Spleen (tissue), 11 donors: Measurements from ENCODE around the gene DBF4. TPM values are rescaled to one million over a fixed set of nuclear protein-coding genes. Genes with fewer than 3 reads are reported as not detected.
"Not testable (repeated sequence)": the region's sequence is repeated elsewhere in the genome, so short reads cannot be mapped to it uniquely, and the experiment has no call there.

Source experiments
- DNase-seq: peaks from one replicate; pipeline ENCODE4 v3.0.0-alpha.2; 2020
- H3K27ac ChIP-seq, 8 donors: fragments of 200-600 bp; sonication (generic) in 7 of 8; 1 replicate in 4 of 8; 2 replicates in 4 of 8; pipeline versions ENCODE4 v1.5.0 to v1.8.0; 2016 to 2021; ENCODE audit warnings: inconsistent platforms in 4 of 8, mild to moderate bottlenecking in 4 of 8, moderate library complexity in 1 of 8
- H3K27me3 ChIP-seq, 7 donors: fragments of 200-600 bp; sonication (generic) in 6 of 7; replicated peaks in 1 of 7; 1 replicate in 4 of 7; 2 replicates in 3 of 7; pipeline versions ENCODE4 v1.5.0 to v1.8.0; 2016 to 2021; ENCODE audit warnings: inconsistent platforms in 3 of 7, mild to moderate bottlenecking in 1 of 7
- H3K36me3 ChIP-seq, 6 donors: fragments of 200-600 bp; sonication (generic) in 5 of 6; 1 replicate in 4 of 6; 2 replicates in 2 of 6; pipeline versions ENCODE4 v1.5.0 to v1.8.0; 2016 to 2021; ENCODE audit warnings: inconsistent platforms in 2 of 6
- H3K4me1 ChIP-seq, 6 donors: fragments of 200-600 bp; sonication (generic) in 5 of 6; 1 replicate in 3 of 6; 2 replicates in 3 of 6; pipeline versions ENCODE4 v1.5.0 to v1.8.0; 2016 to 2021; ENCODE audit warnings: inconsistent platforms in 3 of 6
- H3K4me3 ChIP-seq, 8 donors: fragments of 200-600 bp; sonication (generic) in 7 of 8; 1 replicate in 4 of 8; 2 replicates in 4 of 8; pipeline versions ENCODE4 v1.5.0 to v1.8.0; 2016 to 2021; ENCODE audit warnings: inconsistent platforms in 4 of 8, mild to moderate bottlenecking in 4 of 8, moderate library complexity in 2 of 8
- H3K9me3 ChIP-seq, 8 donors: fragments of 200-600 bp; sonication (generic) in 7 of 8; 1 replicate in 4 of 8; 2 replicates in 4 of 8; pipeline versions ENCODE4 v1.5.0 to v1.8.0; 2016 to 2021; ENCODE audit warnings: inconsistent platforms in 4 of 8
- CTCF ChIP-seq, 11 experiments: fragments of 200-600 bp in 7 of 11; fragments of 450-650 bp in 4 of 11; sonication (generic) in 4 of 11; IDR thresholded peaks in 8 of 11; conservative IDR thresholded peaks in 3 of 11; 1 replicate in 7 of 11; 2 replicates in 4 of 11; pipeline versions ENCODE4 v1.4.0 to v1.8.0; 2016 to 2021; ENCODE audit warnings: antibody characterized with exemption in 11 of 11, inconsistent platforms in 4 of 11, mild to moderate bottlenecking in 1 of 11
- POLR2A ChIP-seq, 3 donors: fragments of 450-650 bp; IDR thresholded peaks; one replicate each; pipeline ENCODE4 v1.5.1; 2017; ENCODE audit warnings: antibody characterized with exemption in 3 of 3, mild to moderate bottlenecking in 1 of 3
- POLR2AphosphoS5 ChIP-seq, 3 donors: sonication (generic); formaldehyde crosslinking; IDR thresholded peaks; one replicate each; pipeline ENCODE4 v1.5.1; 2017; ENCODE audit warnings: antibody characterized with exemption in 3 of 3
- WGBS, 5 donors: extraction: QIAGEN DNeasy Blood & Tissue Kit in 3 of 5; methylation state at CpG; one replicate each; pipeline versions ENCODE4 v1.1.5 to v1.1.7; 2013 to 2018; 5-methylcytosine and 5-hydroxymethylcytosine counted together
- intact Hi-C: fragments of 100-400 bp; cut with DNase I; formaldehyde crosslinking; loops from one replicate; pipeline ENCODE4 v1.15.0; 2023; ENCODE audit warnings: low total_unique reads
- polyA plus RNA-seq, 3 donors: library from polyadenylated mRNA; stranded (reverse); fragments of 200-250 nt; gene quantifications; one replicate each; pipeline ENCODE4 v1.2.1, GENCODE V29; 2013
- total RNA-seq, 7 donors: library from RNA; depleted of rRNA in 3 of 7; stranded (reverse); fragments of >200 nt in 3 of 7; fragmentation: NEBNext Ultra II Directional in 4 of 7; extraction: Animal tissue kit (Norgen Biotek cat#: 25700) in 4 of 7; gene quantifications; one replicate each; pipeline versions ENCODE4 v1.1.0 to v1.2.1, GENCODE V29; 2016 to 2021
- donor health status: healthy with polysubstance abuse.
- donor health status: DM: no; HTN: no; CAD: no; lungs with moderate emphysema.
- donor health status: DM: no; HTN: no; CAD: no.
- donor health status: Bipolar disorder and iron deficiency.
- donor health status: healthy.
- donor health status: DM: no; HTN: no; CAD: no.
- donor health status: DM: yes; HTN: yes; CAD: no.

DBF4 gene
- total and polyA plus RNA-seq, 10 donors: 8.8 to 26.8 (median 15.9) TPM

- 87 to 94% (median 89%) methylated on average over 2 of the region's 2 CpGs for WGBS, 5 donors
- Histone ChIP-seq H3K4me3 (no peak overlapping the region), H3K27ac (no peak overlapping the region), H3K9me3 (no peaks in the 10 kb centered on the region), H3K27me3 (no peaks in the 10 kb centered on the region), H3K4me1 (no peaks in the 10 kb centered on the region), H3K36me3 (peaks cover 0 to 74% (median 36%) of the 10 kb centered on the region in 6 donors)
- intact Hi-C loops: loop anchor here (5.0 kb wide), 1 partner anchor 88 kb away; no protein-coding TSS in a partner anchor
- DNase-seq: no peak
- TF ChIP-seq POLR2AphosphoS5 (IDR thresholded peaks at IDR 0.05) (no peak), POLR2A (IDR thresholded peaks at IDR 0.05) (no peak), CTCF (IDR thresholded peaks at IDR 0.05 in 8 of 11, conservative IDR thresholded peaks at IDR 0.05 in 3 of 11) (no peak)
These were observed 8.7 kb downstream of the DBF4 start for GRCh38 chr7:87885018-87885417.

- DNase-seq: no peak
- TF ChIP-seq CTCF (IDR thresholded peaks at IDR 0.05 in 8 of 11, conservative IDR thresholded peaks at IDR 0.05 in 3 of 11) (peak in 10 of 11 experiments; percentile 29 to 63 (median 50)), POLR2A (IDR thresholded peaks at IDR 0.05) (no peak), POLR2AphosphoS5 (IDR thresholded peaks at IDR 0.05) (no peak)
- Histone ChIP-seq H3K27me3 (no peaks in the 10 kb centered on the region), H3K9me3 (no peaks in the 10 kb centered on the region), H3K4me1 (no peaks in the 10 kb centered on the region), H3K36me3 (peaks cover 0 to 65% (median 36%) of the 10 kb centered on the region in 6 donors), H3K4me3 (no peak overlapping the region), H3K27ac (no peak overlapping the region)
- intact Hi-C loops: loop anchor here (5.0 kb wide), 1 partner anchor 90 kb away; no protein-coding TSS in a partner anchor
These were observed 10.6 kb downstream of the DBF4 start for GRCh38 chr7:87886875-87887274.

GRCh38 chr7:87895363-87895762, 19.1 kb downstream of the DBF4 start:
- intact Hi-C loops: no loop called here

GRCh38 chr7:87899255-87899654, 23.0 kb downstream of the DBF4 start:
- 96 to 100% (median 99%) methylated on average over 2 of the region's 2 CpGs for WGBS, 5 donors
- no peak overlapping the region for H3K27ac ChIP-seq
- intact Hi-C loops: no loop called here
- no peaks in the 10 kb centered on the region for H3K9me3 ChIP-seq
- no peak for DNase-seq
- H3K36me3 ChIP-seq: peaks cover 0 to 99% (median 18%) of the 10 kb centered on the region in 6 donors
- TF ChIP-seq POLR2A (IDR thresholded peaks at IDR 0.05) (no peak), CTCF (IDR thresholded peaks at IDR 0.05 in 8 of 11, conservative IDR thresholded peaks at IDR 0.05 in 3 of 11) (no peak), POLR2AphosphoS5 (IDR thresholded peaks at IDR 0.05) (no peak)
- H3K4me1 ChIP-seq: no peaks in the 10 kb centered on the region
- H3K4me3 ChIP-seq: no peak overlapping the region
- no peaks in the 10 kb centered on the region for H3K27me3 ChIP-seq

More at GRCh38 chr7:87895363-87895762, 19.1 kb downstream of the DBF4 start:
- H3K27ac ChIP-seq: no peak overlapping the region
- H3K27me3 ChIP-seq: no peaks in the 10 kb centered on the region
- H3K4me3 ChIP-seq: no peak overlapping the region
- DNase-seq: no peak
- no peaks in the 10 kb centered on the region for H3K9me3 ChIP-seq
- WGBS, 5 donors: 84 to 98% (median 96%) methylated on average over 2 of the region's 2 CpGs
- H3K36me3 ChIP-seq: peaks cover 0 to 88% (median 15%) of the 10 kb centered on the region in 6 donors
- TF ChIP-seq POLR2A (IDR thresholded peaks at IDR 0.05): no peak
- no peak for TF ChIP-seq CTCF (IDR thresholded peaks at IDR 0.05 in 8 of 11, conservative IDR thresholded peaks at IDR 0.05 in 3 of 11)
- no peak for TF ChIP-seq POLR2AphosphoS5 (IDR thresholded peaks at IDR 0.05)
- H3K4me1 ChIP-seq: no peaks in the 10 kb centered on the region

- H3K27me3 ChIP-seq, DNase-seq, H3K4me3 ChIP-seq, H3K9me3 ChIP-seq, H3K4me1 ChIP-seq, intact Hi-C loops: not testable (repeated sequence)
- WGBS, 5 donors: 92 to 100% (median 94%) methylated on average over 3 of the region's 3 CpGs
- peak overlapping the region in 2 of 8 donors; percentile 1 to 18 for H3K27ac ChIP-seq
- peaks cover 0 to 52% (median 5%) of the 10 kb centered on the region in 6 donors for H3K36me3 ChIP-seq
These were observed 31.0 kb downstream of the DBF4 start for GRCh38 chr7:87907136-87907906.

- H3K4me1 ChIP-seq, DNase-seq, H3K27me3 ChIP-seq, H3K27ac ChIP-seq, intact Hi-C loops, H3K9me3 ChIP-seq, H3K4me3 ChIP-seq: not testable (repeated sequence)
- peaks cover 0 to 37% (median 3%) of the 10 kb centered on the region in 6 donors for H3K36me3 ChIP-seq
- WGBS, 5 donors: 96 to 99% (median 97%) methylated on average over 4 of the region's 4 CpGs
These were observed 32.5 kb downstream of the DBF4 start for GRCh38 chr7:87908814-87909213.
